CD4-positive, alpha-beta memory T cell (primary cell): ENCODE results near the gene C15orf39. TPM values are rescaled to one million over a fixed set of nuclear protein-coding genes. Genes with fewer than 3 reads are reported as not detected.

Experiments used
- CTCF ChIA-PET: fragments of 350-600 bp; sonication (Branson Sonifier 250); formaldehyde crosslinking; loops from one replicate; lab custom pipeline; 2021; ENCODE audit warnings: inconsistent platforms; ENCODE audit not compliant: partially characterized antibody; lab: Charles Lee
- POLR2A ChIA-PET: fragments of 350-600 bp; sonication (Branson Sonifier 250); formaldehyde crosslinking; loops from one replicate; lab custom pipeline; 2021; ENCODE audit not compliant: partially characterized antibody; lab: Charles Lee
- DNase-seq, 5 donors: peaks; one replicate each; pipeline versions ENCODE4 v3.0.0 to v3.0.0-alpha.2; 2020 to 2022; ENCODE audit warnings: mixed read lengths in 1 of 5
- H3K27ac ChIP-seq: one replicate; pipeline ENCODE4 v1.7.0; 2013; ENCODE audit warnings: low read depth, low read length
- H3K27me3 ChIP-seq: 2 replicates; pipeline ENCODE4 v1.7.0; 2013; ENCODE audit warnings: mild to moderate bottlenecking, low read length, moderate library complexity; ENCODE audit not compliant: insufficient read depth
- H3K36me3 ChIP-seq: 2 replicates; pipeline ENCODE4 v1.7.0; 2013; ENCODE audit warnings: mild to moderate bottlenecking, low read length, moderate library complexity; ENCODE audit not compliant: insufficient read depth
- H3K4me1 ChIP-seq: 2 replicates; pipeline ENCODE4 v1.7.0; 2013; ENCODE audit warnings: mild to moderate bottlenecking, low read length, moderate library complexity; ENCODE audit not compliant: insufficient read depth
- H3K4me3 ChIP-seq, 2 donors: one replicate each; pipeline ENCODE4 v1.7.0; 2013; ENCODE audit warnings: low read length in 2 of 2, mild to moderate bottlenecking in 1 of 2
- H3K9me3 ChIP-seq, 2 donors: one replicate each; pipeline ENCODE4 v1.7.0; 2013; ENCODE audit warnings: low read length in 2 of 2, control low read depth in 1 of 2; ENCODE audit not compliant: control insufficient read depth in 1 of 2
- H3K27ac Mint-ChIP-seq, 7 donors: one replicate each; pipeline ENCODE4 v1.8.0; 2020 to 2021; ENCODE audit warnings: mixed read lengths in 7 of 7, mild to moderate bottlenecking in 6 of 7, inconsistent platforms in 3 of 7, moderate library complexity in 3 of 7
- H3K27me3 Mint-ChIP-seq, 2 donors: one replicate each; pipeline ENCODE4 v1.8.0; 2020 to 2021; ENCODE audit warnings: mixed read lengths in 2 of 2
- H3K36me3 Mint-ChIP-seq, 2 donors: one replicate each; pipeline ENCODE4 v1.8.0; 2020 to 2021; ENCODE audit warnings: mixed read lengths in 2 of 2, inconsistent platforms in 1 of 2, mild to moderate bottlenecking in 1 of 2
- H3K4me1 Mint-ChIP-seq, 4 donors: one replicate each; pipeline ENCODE4 v1.8.0; 2020 to 2021; ENCODE audit warnings: mixed read lengths in 4 of 4, mild to moderate bottlenecking in 1 of 4
- H3K4me3 Mint-ChIP-seq, 8 donors: one replicate each; pipeline ENCODE4 v1.8.0; 2020 to 2021; ENCODE audit warnings: mixed read lengths in 8 of 8, mild to moderate bottlenecking in 7 of 8, moderate library complexity in 6 of 8, inconsistent platforms in 3 of 8
- H3K9me3 Mint-ChIP-seq, 8 donors: one replicate each; pipeline ENCODE4 v1.8.0; 2020 to 2021; ENCODE audit warnings: mixed read lengths in 8 of 8, mild to moderate bottlenecking in 5 of 8, inconsistent platforms in 3 of 8, moderate library complexity in 1 of 8
- intact Hi-C: fragments of 100-400 bp; cut with micrococcal nuclease; formaldehyde crosslinking; loops from one replicate; pipeline ENCODE4 v1.15.1; 2023
- polyA plus RNA-seq, 2 donors: library from polyadenylated mRNA; unstranded; fragments of 300-500 nt; fragmentation: Illumina TruSeq; gene quantifications; one replicate each; pipeline ENCODE4 v1.2.3, GENCODE V29; 2021
- total RNA-seq, 2 experiments: library from RNA; stranded (reverse); gene quantifications; one replicate each; pipeline ENCODE4 v1.2.3, GENCODE V29; 2021

The C15orf39 gene
- total RNA-seq (10 to 100 TPM; 25.9 to 27.0 TPM), polyA plus RNA-seq (1 to 10 TPM in 1 of 2 donors, under 1 TPM in 1; 0.36 to 4.6 TPM)

GRCh38 chr15:75201616-75202250, at the start of gene C15orf39:
C15orf39 (plus strand) TSS chr15:75201882; CDS start chr15:75206049, 4,167 bp downstream.
- CTCF ChIA-PET = interaction anchor here (0.7 to 2.7 kb wide), 9 partner anchors 10 to 179 kb away, joined by 3 to 8 read pairs (median 6); partner anchors contain the start of gene PPCDC
- H3K4me1 Mint-ChIP-seq = peaks cover 16 to 58% (median 30%) of the 10 kb centered on the region in 4 donors
- peaks cover 10% of the 10 kb centered on the region for H3K36me3 ChIP-seq
- H3K27ac ChIP-seq = peak within 1 kb of the TSS; percentile 69
- H3K9me3 ChIP-seq = no peaks in the 10 kb centered on the region
- peak within 1 kb of the TSS; percentile 90 to 96 (median 93) for H3K27ac Mint-ChIP-seq
- peak within 1 kb of the TSS; percentile 89 to 97 (median 94) for H3K4me3 Mint-ChIP-seq
- POLR2A ChIA-PET = interaction anchor here (0.6 to 2.0 kb wide), 18 partner anchors 10 to 641 kb away, joined by 3 to 23 read pairs (median 3); partner anchors contain the start of genes IMP3, MAN2C1, PPCDC and RPP25
- H3K4me3 ChIP-seq = peak within 1 kb of the TSS; percentile 65 to 70
- H3K9me3 Mint-ChIP-seq = no peaks in the 10 kb centered on the region
- H3K36me3 Mint-ChIP-seq = peaks cover 0 to 11% of the 10 kb centered on the region in 2 donors
- H3K4me1 ChIP-seq = peaks cover 40% of the 10 kb centered on the region
- no peaks in the 10 kb centered on the region for H3K27me3 ChIP-seq
- intact Hi-C loops = loop anchor here (1.0 to 5.0 kb wide), 6 partner anchors 178 to 661 kb away; partner anchors contain the start of genes ARID3B, CLK3, COX5A and PPCDC
- peak; percentile 71 to 87 (median 83) for DNase-seq
- no peaks in the 10 kb centered on the region for H3K27me3 Mint-ChIP-seq

DNA sequence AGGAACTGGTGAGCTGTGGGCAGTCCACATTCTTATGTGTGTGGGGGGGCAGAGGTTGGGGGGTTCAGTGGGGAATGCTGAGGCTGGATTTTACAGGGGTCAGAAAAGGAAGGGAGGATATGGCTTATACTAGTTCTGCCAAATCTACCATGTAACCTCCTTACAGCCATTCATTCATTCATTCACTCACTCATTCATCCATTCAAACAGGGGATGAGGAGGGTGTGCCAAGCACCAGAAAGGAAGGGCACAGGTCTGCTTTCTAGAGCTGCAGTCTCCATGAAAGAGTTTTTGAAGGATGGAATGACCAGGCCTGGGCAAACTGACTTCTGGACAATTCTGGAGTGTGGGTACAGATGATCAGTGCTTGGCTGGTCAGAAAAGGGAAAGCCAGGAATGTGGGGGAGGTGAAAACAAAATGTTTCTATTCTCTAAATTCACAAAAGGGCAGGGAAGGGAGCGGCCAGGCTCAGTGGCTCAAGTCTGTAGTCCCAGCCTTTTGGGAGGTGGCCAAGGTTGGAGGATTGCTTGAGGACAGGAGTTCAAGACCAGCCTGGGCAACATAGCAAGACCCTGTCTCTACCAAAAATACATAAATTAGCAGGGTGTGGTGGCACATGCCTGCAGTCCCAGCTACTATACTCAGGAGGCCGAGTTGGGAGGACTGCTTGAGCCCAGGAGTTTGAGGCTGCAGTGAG, 49.2 kb upstream of the C15orf39 start:
- no peak overlapping the region for H3K27ac ChIP-seq
- no peak overlapping the region for H3K27ac Mint-ChIP-seq
- H3K4me1 ChIP-seq = no peaks in the 10 kb centered on the region
- H3K9me3 ChIP-seq = no peaks in the 10 kb centered on the region
- H3K4me1 Mint-ChIP-seq = peaks cover 0 to 5% (median 2%) of the 10 kb centered on the region in 4 donors
- no peak overlapping the region for H3K4me3 ChIP-seq
- intact Hi-C loops = no loop called here
- no peaks in the 10 kb centered on the region for H3K36me3 Mint-ChIP-seq
- no peaks in the 10 kb centered on the region for H3K27me3 Mint-ChIP-seq
- H3K36me3 ChIP-seq = no peaks in the 10 kb centered on the region
- ChIA-PET POLR2A (no interaction called here), CTCF (no interaction called here)
- H3K4me3 Mint-ChIP-seq = no peak overlapping the region
- H3K27me3 ChIP-seq = no peaks in the 10 kb centered on the region
- no peak for DNase-seq
- peaks cover 0 to 12% (median 0%) of the 10 kb centered on the region in 8 donors for H3K9me3 Mint-ChIP-seq

DNA sequence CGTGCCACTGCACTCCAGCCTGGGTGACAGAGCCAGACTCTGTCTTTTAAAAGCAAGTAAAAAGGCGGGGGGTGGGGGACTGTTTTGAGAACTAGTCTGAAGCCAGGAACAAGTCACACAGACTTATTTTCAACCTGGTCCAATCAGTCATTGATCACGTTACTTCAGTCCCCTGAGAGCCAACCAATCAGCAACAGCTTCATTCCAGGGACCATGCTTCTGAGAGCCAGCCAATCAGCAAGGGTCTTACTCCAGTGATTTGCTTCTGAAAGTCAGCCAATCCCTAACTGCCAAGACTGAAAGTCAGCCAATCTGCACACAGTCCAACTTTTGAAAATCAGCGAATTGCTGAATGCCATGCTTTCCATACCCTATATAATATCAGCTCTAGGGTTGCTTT, 48.6 kb upstream of the C15orf39 start:
- ChIA-PET POLR2A (no interaction called here), CTCF (no interaction called here)
- no peaks in the 10 kb centered on the region for H3K36me3 Mint-ChIP-seq
- Histone ChIP-seq H3K4me3 (no peak overlapping the region), H3K9me3 (no peaks in the 10 kb centered on the region), H3K27ac (no peak overlapping the region), H3K36me3 (no peaks in the 10 kb centered on the region), H3K27me3 (no peaks in the 10 kb centered on the region), H3K4me1 (no peaks in the 10 kb centered on the region)
- peaks cover 0 to 9% (median 0%) of the 10 kb centered on the region in 8 donors for H3K9me3 Mint-ChIP-seq
- intact Hi-C loops = no loop called here
- H3K4me1 Mint-ChIP-seq = peaks cover 0 to 5% (median 2%) of the 10 kb centered on the region in 4 donors
- H3K4me3 Mint-ChIP-seq = no peak overlapping the region
- no peak for DNase-seq
- H3K27me3 Mint-ChIP-seq = no peaks in the 10 kb centered on the region
- peak overlapping the region in 1 of 7 donors; percentile 47 for H3K27ac Mint-ChIP-seq

GRCh38 chr15:75153565-75154276, 48.0 kb upstream of the C15orf39 start:
- no peak for DNase-seq
- peak overlapping the region in 2 of 7 donors; percentile 10 to 47 for H3K27ac Mint-ChIP-seq
- H3K4me3 Mint-ChIP-seq = no peak overlapping the region
- no peaks in the 10 kb centered on the region for H3K4me1 ChIP-seq
- H3K4me3 ChIP-seq = no peak overlapping the region
- no peaks in the 10 kb centered on the region for H3K36me3 Mint-ChIP-seq
- H3K4me1 Mint-ChIP-seq = peaks cover 0 to 5% (median 2%) of the 10 kb centered on the region in 4 donors
- ChIA-PET CTCF (no interaction called here), POLR2A (no interaction called here)
- no peaks in the 10 kb centered on the region for H3K9me3 ChIP-seq
- peaks cover 0 to 4% (median 0%) of the 10 kb centered on the region in 8 donors for H3K9me3 Mint-ChIP-seq
- intact Hi-C loops = no loop called here
- H3K36me3 ChIP-seq = no peaks in the 10 kb centered on the region
- H3K27ac ChIP-seq = no peak overlapping the region
- H3K27me3 Mint-ChIP-seq = no peaks in the 10 kb centered on the region
- H3K27me3 ChIP-seq = no peaks in the 10 kb centered on the region

DNA sequence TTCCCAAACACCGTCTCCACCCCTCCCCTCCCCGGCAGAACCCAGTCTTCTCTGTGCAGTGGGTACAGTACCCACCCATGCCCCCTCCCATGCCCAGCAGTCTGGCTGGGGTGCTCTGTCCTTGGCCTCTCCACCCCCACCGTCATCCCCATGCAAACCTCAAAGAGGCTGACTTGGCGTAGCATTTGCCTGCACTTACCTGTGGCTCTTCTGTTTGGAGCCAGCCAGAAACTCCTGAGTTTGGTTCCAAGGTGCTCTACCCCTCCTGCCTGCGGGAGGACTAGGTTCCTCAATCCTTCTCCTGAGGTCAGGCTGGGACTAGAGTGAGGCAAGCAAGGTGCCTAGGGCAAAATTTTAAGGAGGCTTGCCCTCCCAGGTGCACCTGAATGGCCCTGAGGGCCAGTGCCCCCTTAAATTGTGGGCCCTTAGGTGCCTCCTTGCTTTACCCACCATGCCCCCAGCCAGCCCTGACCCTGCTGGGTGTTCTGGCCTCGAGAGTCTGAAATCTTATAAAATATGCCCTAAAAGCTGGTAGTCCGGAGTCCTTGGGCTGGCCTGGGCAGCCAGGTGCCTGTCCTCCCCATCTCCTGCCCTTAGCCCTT, 47.1 kb upstream of the C15orf39 start:
- Mint-ChIP-seq H3K27ac (peak overlapping the region in 1 of 7 donors; percentile 41), H3K4me3 (no peak overlapping the region)
- CTCF ChIA-PET = no interaction called here

DNA sequence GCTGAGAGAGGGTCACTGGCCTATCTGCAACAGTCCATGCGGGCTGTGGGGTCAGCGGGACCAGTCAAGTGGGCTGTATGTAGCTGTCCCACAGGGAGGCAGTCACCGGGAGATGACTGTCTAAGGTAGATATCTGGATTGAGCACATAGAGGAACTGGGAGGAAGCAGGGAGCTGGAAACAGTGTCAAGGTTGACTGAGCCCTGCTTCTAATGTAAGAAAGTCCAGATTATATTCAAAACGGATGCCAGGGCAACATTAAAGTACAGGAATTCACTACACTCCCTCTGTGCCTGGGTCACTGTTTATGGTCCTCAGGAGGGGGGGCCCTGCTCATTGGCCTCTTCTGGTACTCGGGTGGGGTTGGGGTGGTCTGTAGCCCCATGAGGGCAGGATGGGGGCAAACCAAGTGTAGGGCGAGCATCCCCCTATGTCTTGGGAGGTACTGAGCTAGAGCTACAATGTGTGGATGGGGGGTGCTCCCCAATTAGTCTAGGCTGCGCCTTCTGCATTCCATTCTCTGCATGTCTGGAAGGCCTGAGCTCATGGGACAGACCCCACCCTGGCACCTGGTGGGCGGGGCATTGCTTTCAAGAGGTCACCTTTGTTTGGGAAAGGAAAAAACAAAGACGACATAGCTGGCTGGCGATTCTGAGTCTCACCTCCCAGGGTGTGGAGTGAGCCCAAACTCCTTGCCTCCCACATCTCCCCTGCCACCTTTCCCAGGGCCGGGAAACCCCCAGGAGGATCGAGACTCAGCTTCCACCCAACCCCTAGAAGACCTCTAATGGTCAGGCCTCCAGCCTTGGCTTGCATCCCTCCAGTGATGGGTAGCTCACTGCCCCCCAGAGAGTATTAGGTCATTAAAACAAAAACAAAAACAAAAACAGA, 45.1 kb upstream of the C15orf39 start:
- no peak overlapping the region for H3K4me3 Mint-ChIP-seq
- Histone ChIP-seq H3K36me3 (no peaks in the 10 kb centered on the region), H3K9me3 (no peaks in the 10 kb centered on the region), H3K4me3 (no peak overlapping the region), H3K27ac (no peak overlapping the region), H3K27me3 (no peaks in the 10 kb centered on the region), H3K4me1 (no peaks in the 10 kb centered on the region)
- H3K27ac Mint-ChIP-seq = no peak overlapping the region
- DNase-seq = no peak
- H3K36me3 Mint-ChIP-seq = no peaks in the 10 kb centered on the region
- CTCF ChIA-PET = interaction anchor here (1.2 kb wide), 1 partner anchor 10 kb away, joined by 4 read pairs; no protein-coding TSS in a partner anchor
- POLR2A ChIA-PET = no interaction called here
- no peaks in the 10 kb centered on the region for H3K9me3 Mint-ChIP-seq
- H3K4me1 Mint-ChIP-seq = peaks cover 0 to 5% (median 2%) of the 10 kb centered on the region in 4 donors
- intact Hi-C loops = no loop called here
- no peaks in the 10 kb centered on the region for H3K27me3 Mint-ChIP-seq

More for the DNA sequence above, 47.1 kb upstream of the C15orf39 start:
- no peak for DNase-seq
- no peak overlapping the region for H3K4me3 ChIP-seq
- no peaks in the 10 kb centered on the region for H3K36me3 ChIP-seq
- H3K9me3 Mint-ChIP-seq = peaks cover 0 to 4% (median 0%) of the 10 kb centered on the region in 8 donors
- H3K9me3 ChIP-seq = no peaks in the 10 kb centered on the region
- no peak overlapping the region for H3K27ac ChIP-seq
- H3K27me3 Mint-ChIP-seq = no peaks in the 10 kb centered on the region
- POLR2A ChIA-PET = no interaction called here
- no peaks in the 10 kb centered on the region for H3K4me1 ChIP-seq
- H3K4me1 Mint-ChIP-seq = peaks cover 0 to 5% (median 2%) of the 10 kb centered on the region in 4 donors
- no peaks in the 10 kb centered on the region for H3K27me3 ChIP-seq
- H3K36me3 Mint-ChIP-seq = no peaks in the 10 kb centered on the region
- intact Hi-C loops = no loop called here
